ENCODE results near the gene ANO10. TPM values are rescaled to one million over a fixed set of nuclear protein-coding genes. Genes with fewer than 3 reads are reported as not detected.

ANO10 gene
- total and polyA plus RNA-seq, 2 donors (not counting 1 experiment from before 2014, with no cell fraction given) = 1.9 to 10.6 TPM

- TF ChIP-seq CTCF (IDR thresholded peaks at IDR 0.05) (no peak), EZH2 (IDR thresholded peaks at IDR 0.05; ENCODE audit: borderline replicate concordance, insufficient read depth, low read depth, low read length, poor library complexity, severe bottlenecking) (no peak)
- no CpG with 5 or more reads among the region's 3 CpGs for WGBS (ENCODE audit: insufficient coverage)
- DNase-seq = no peak
- no peak for ATAC-seq (ENCODE audit: low read depth)
- no peak overlapping the region for H2AFZ ChIP-seq (ENCODE audit: insufficient read depth, low read depth, low read length, poor library complexity, severe bottlenecking)
- no peak overlapping the region for H3K4me3 ChIP-seq (ENCODE audit: control extremely low read depth in 1 of 5, extremely low read depth in 1 of 5, insufficient read depth in 1 of 5, low read depth in 2 of 5, low read length in 4 of 5)
- H3K4me3 Mint-ChIP-seq = no peak overlapping the region
- H3K79me2 ChIP-seq (ENCODE audit: control insufficient read depth, insufficient read depth, low read length) = no peaks in the 10 kb centered on the region
- peaks cover 0 to 3% (median 0%) of the 10 kb centered on the region in 3 donors for H3K9me3 ChIP-seq (ENCODE audit: control extremely low read depth in 1 of 3, control insufficient read depth in 2 of 3, insufficient read depth in 1 of 3, low read length in 2 of 3)
- no peaks in the 10 kb centered on the region for H3K27me3 Mint-ChIP-seq
- H4K20me1 ChIP-seq (ENCODE audit: control insufficient read depth, insufficient read depth, low read length, poor library complexity, severe bottlenecking) = no peaks in the 10 kb centered on the region
- no peak overlapping the region for H3K9ac ChIP-seq (ENCODE audit: low read length)
- no peak overlapping the region for H3K27ac Mint-ChIP-seq
- H3K27ac ChIP-seq (ENCODE audit: low read length in 2 of 2) = no peak overlapping the region
- no peaks in the 10 kb centered on the region for H3K9me3 Mint-ChIP-seq (ENCODE audit: insufficient read depth)
- H3K4me1 Mint-ChIP-seq = no peaks in the 10 kb centered on the region
- no peaks in the 10 kb centered on the region for H3K4me1 ChIP-seq (ENCODE audit: control insufficient read depth in 2 of 2, insufficient read depth in 2 of 2, low read length in 2 of 2)
- ChIA-PET CTCF (no interaction called here), POLR2A (no interaction called here)
- intact Hi-C loops (cut with micrococcal nuclease) = no loop called here
- H3K36me3 ChIP-seq (replicated peaks in 1 of 2; ENCODE audit: control extremely low read depth in 1 of 2, control insufficient read depth in 1 of 2, extremely low read depth in 1 of 2, insufficient read depth in 2 of 2, low read length in 1 of 2) = no peaks in the 10 kb centered on the region
- H3K4me2 ChIP-seq (replicated peaks; ENCODE audit: low read depth, low read length, poor library complexity, severe bottlenecking) = no peak overlapping the region
- H3K27me3 ChIP-seq (replicated peaks in 1 of 4; ENCODE audit: control extremely low read depth in 1 of 4, control insufficient read depth in 3 of 4, insufficient read depth in 4 of 4, low read length in 3 of 4) = no peaks in the 10 kb centered on the region
These were observed 198.2 kb downstream of the ANO10 start for GRCh38 chr3:43423639-43424038.

DNA sequence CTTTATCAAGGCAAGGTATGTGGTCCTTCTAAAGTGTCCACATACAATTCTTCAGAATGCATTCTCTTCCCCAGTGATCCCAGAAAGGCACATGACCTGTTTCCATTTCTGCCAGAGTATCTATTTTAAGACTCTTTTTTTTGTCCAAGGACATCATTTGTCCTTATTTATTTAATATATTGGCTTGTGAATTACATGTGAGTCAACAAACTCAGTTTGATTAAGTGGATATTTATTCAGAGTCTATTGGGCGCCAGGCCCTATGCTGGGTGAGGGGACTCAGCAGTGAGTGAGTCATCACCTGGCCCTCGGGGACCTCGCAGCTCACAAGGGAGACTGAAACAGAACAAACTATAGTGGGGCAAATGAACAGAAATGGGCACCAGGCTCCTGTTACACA is 198.7 kb downstream of the ANO10 start:
- ATAC-seq (ENCODE audit: low read depth) (no peak), DNase-seq (no peak)
- no peaks in the 10 kb centered on the region for H3K4me1 ChIP-seq (ENCODE audit: control insufficient read depth in 2 of 2, insufficient read depth in 2 of 2, low read length in 2 of 2)
- Mint-ChIP-seq H3K27me3 (no peaks in the 10 kb centered on the region), H3K27ac (no peak overlapping the region), H3K9me3 (ENCODE audit: insufficient read depth) (no peaks in the 10 kb centered on the region), H3K4me1 (no peaks in the 10 kb centered on the region), H3K4me3 (no peak overlapping the region)
- H2AFZ ChIP-seq (ENCODE audit: insufficient read depth, low read depth, low read length, poor library complexity, severe bottlenecking) = no peak overlapping the region
- ChIA-PET POLR2A (no interaction called here), CTCF (no interaction called here)
- TF ChIP-seq CTCF (IDR thresholded peaks at IDR 0.05) (no peak), EZH2 (IDR thresholded peaks at IDR 0.05; ENCODE audit: borderline replicate concordance, insufficient read depth, low read depth, low read length, poor library complexity, severe bottlenecking) (no peak)
- no peak overlapping the region for H3K9ac ChIP-seq (ENCODE audit: low read length)
- no peaks in the 10 kb centered on the region for H3K27me3 ChIP-seq (replicated peaks in 1 of 4; ENCODE audit: control extremely low read depth in 1 of 4, control insufficient read depth in 3 of 4, insufficient read depth in 4 of 4, low read length in 3 of 4)
- peaks cover 0 to 3% (median 0%) of the 10 kb centered on the region in 3 donors for H3K9me3 ChIP-seq (ENCODE audit: control extremely low read depth in 1 of 3, control insufficient read depth in 2 of 3, insufficient read depth in 1 of 3, low read length in 2 of 3)
- no peaks in the 10 kb centered on the region for H3K36me3 ChIP-seq (replicated peaks in 1 of 2; ENCODE audit: control extremely low read depth in 1 of 2, control insufficient read depth in 1 of 2, extremely low read depth in 1 of 2, insufficient read depth in 2 of 2, low read length in 1 of 2)
- no peaks in the 10 kb centered on the region for H4K20me1 ChIP-seq (ENCODE audit: control insufficient read depth, insufficient read depth, low read length, poor library complexity, severe bottlenecking)
- no peak overlapping the region for H3K4me2 ChIP-seq (replicated peaks; ENCODE audit: low read depth, low read length, poor library complexity, severe bottlenecking)
- intact Hi-C loops (cut with micrococcal nuclease) = no loop called here
- H3K27ac ChIP-seq (ENCODE audit: low read length in 2 of 2) = no peak overlapping the region
- H3K4me3 ChIP-seq (ENCODE audit: control extremely low read depth in 1 of 5, extremely low read depth in 1 of 5, insufficient read depth in 1 of 5, low read depth in 2 of 5, low read length in 4 of 5) = no peak overlapping the region
- H3K79me2 ChIP-seq (ENCODE audit: control insufficient read depth, insufficient read depth, low read length) = no peaks in the 10 kb centered on the region
- 88% methylated on average over 3 of the region's 3 CpGs for WGBS (ENCODE audit: insufficient coverage)

All from B cell (primary cell).